GM21381 (cell line): ENCODE data around the gene RAF1.
"Not testable (repeated sequence)": the region's sequence is repeated elsewhere in the genome, so short reads cannot be mapped to it uniquely, and the experiment has no call there.

ENCODE experiments used
- ATAC-seq: cut with Tn5 transposase; IDR thresholded peaks from one replicate; pipeline ENCODE4 v1.9.1; 2021; ENCODE audit warnings: mild to moderate bottlenecking, moderate library complexity; ENCODE audit not compliant: unreplicated experiment

Gene RAF1

GRCh38 chr3:12566976-12567375 is 96.9 kb downstream of the RAF1 start:
- ATAC-seq = no peak

GRCh38 chr3:12562451-12562850 is 101.5 kb downstream of the RAF1 start:
- no peak for ATAC-seq

GRCh38 chr3:12561397-12561796 is 102.5 kb downstream of the RAF1 start:
- ATAC-seq = no peak

- ATAC-seq = peak; percentile 33
These were observed 103.3 kb downstream of the RAF1 start for GRCh38 chr3:12560505-12561190.

GRCh38 chr3:12559520-12559919 is 104.4 kb downstream of the RAF1 start:
- ATAC-seq = no peak

- no peak for ATAC-seq
These were observed 105.2 kb downstream of the RAF1 start for GRCh38 chr3:12558706-12559105.

GRCh38 chr3:12557473-12558100 is 106.3 kb downstream of the RAF1 start:
- no peak for ATAC-seq

GRCh38 chr3:12556690-12557472 is 107.0 kb downstream of the RAF1 start, which contains the start of gene MKRN2:
TSS of gene MKRN2 (plus strand) at chr3:12557087. CDS start at chr3:12557151, 64 bp downstream.
- peak; percentile 85 for ATAC-seq

- no peak for ATAC-seq
These were observed 107.6 kb downstream of the RAF1 start for GRCh38 chr3:12556314-12556689.

- no peak for ATAC-seq
These were observed 110.0 kb downstream of the RAF1 start for GRCh38 chr3:12553921-12554391.

GRCh38 chr3:12549971-12550760 is 113.8 kb downstream of the RAF1 start:
- ATAC-seq = no peak

- no peak for ATAC-seq
These were observed 118.5 kb downstream of the RAF1 start, which contains the start of gene MKRN2OS for GRCh38 chr3:12545473-12545791. TSS of gene MKRN2OS (minus strand) at chr3:12545499. CDS start at chr3:12545464, 35 bp downstream.

- no peak for ATAC-seq
These were observed 119.1 kb downstream of the RAF1 start for GRCh38 chr3:12544652-12545472.

- not testable (repeated sequence) for ATAC-seq
These were observed 120.4 kb downstream of the RAF1 start for GRCh38 chr3:12543497-12543896.

GRCh38 chr3:12541625-12542024 is 122.3 kb downstream of the RAF1 start:
- ATAC-seq = no peak

GRCh38 chr3:12536423-12536822 is 127.5 kb downstream of the RAF1 start:
- ATAC-seq = no peak
